GM15510 (cell line): ENCODE results near the gene EFCAB6.

ENCODE experiments used
- POLR2A ChIP-seq: IDR thresholded peaks from 3 replicates; pipeline ENCODE4 v1.6.1; 2011; ENCODE audit warnings: borderline replicate concordance; ENCODE audit not compliant: insufficient read length; ENCODE audit errors: extremely low read depth

Gene EFCAB6

DNA sequence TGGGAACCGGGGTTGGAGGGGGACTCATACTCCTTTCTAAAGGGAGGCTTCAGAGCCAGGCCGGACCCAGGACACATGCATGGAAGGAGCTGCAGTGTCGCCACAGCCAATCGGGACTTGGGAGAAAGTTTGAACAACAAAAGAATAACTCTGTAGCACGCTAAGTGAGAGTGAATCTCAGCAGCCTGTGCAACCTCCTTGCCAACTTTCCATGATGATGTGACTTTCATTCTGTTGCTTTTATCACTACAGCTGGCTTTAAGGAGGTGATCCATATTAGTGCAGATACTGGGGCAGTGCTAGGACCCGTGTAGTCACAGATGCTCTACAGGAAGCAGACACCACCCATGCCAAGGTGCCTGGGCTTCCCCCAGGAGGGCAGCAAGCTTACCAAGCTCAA is 243.0 kb downstream of the EFCAB6 start:
- TF ChIP-seq POLR2A = no peak

DNA sequence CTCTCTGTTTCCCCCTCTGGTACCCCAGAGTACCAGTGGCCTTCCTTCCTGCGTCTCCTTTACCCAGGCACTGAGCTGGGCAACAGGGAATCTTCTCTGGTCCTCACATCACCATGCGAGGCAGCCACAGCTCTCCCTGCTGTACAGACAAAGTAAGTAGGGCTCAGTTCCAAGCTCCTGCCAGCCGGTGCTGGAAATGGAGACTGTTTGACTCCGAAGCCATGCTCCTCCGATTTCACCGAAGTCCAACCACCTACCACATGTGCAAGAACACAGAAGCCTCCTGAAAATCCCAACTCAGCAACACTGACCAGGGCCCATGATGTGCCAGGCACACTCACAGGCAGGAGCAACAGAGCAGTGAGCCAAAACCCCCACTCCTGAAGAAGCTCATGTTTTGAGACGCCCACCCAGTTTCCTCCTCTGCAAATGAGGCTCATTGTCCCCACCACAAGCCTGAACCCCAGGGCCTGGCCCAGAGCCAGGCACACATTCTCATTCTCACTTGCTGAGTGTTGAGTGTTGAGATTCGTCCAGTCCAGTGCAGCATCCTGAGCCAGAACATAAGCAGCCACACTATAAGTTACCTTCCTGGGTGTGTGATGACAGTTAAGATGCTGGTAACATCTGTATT is 244.3 kb downstream of the EFCAB6 start:
- no peak for TF ChIP-seq POLR2A

DNA sequence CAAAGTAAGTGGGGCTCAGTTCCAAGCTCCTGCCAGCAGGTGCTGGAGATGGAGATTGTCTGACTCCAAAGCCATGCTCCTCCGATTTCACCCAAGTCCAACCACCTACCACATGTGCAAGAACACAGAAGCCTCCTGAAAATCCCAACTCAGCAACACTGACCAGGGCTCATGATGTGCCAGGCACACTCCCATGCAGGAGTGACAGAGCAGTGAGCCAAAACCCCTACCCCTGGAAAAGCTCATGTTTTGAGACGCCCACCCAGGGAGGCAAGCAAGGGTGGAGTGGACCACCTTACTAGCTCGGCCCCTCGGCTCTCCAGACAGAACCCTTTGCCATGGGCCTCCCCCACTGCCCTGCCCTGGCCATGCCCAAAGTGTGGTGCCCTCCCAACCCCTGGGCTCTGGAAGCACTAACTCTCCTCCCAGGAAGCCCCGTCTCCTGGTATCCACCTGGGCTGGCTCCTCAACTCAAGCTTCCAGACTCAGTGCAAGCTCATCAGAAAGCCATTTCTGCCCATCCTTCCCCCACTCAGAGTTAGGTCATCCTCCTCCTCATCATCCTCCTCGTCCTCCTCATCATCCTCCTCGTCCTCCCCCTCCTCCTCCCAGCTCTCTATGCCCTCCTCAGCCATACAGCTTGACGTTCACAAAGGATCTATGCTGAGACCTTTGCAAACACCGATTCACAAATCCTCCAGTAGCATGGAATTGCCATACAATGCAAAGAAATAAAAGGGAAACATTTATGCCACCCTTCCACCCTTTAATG is 245.4 kb downstream of the EFCAB6 start:
- no peak for TF ChIP-seq POLR2A

DNA sequence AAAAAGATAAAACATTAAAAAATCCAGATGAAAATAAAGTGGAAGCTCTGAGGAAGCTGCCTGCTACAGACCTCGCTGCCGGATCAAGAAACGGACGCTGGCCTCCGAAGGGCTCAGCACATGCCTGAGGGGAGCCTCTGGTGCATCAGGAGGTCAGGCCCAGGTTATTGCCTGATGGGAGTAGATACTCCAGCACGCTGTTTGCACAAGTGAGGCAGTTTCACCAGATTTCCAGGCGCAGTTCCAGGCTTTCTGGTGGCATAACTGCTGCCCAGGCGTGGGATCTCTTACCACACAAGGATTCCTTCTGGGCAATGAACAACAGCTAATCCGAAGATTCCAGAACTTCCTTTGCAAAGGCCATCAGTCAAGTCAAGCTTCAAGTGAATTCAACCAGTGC is 246.1 kb downstream of the EFCAB6 start:
- TF ChIP-seq POLR2A = no peak

DNA sequence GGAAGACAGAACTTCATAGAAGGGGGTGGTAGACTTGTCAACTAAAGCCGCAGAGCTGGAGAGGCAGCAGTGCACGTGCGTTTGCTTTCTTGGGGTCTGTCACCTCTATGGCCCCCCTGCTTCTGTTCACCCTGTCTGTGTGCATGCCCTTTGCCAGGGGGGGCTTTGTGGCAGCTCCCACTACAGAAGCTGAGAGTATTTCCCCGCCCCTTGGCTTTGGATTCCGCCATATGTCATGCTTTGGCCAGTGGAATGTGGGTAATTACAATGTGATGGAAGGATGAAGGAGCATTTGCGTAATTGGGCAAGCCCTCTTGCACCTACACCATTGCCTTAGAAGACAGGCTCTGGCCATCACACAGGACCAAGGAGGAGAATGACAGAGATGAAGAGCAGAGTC is 247.2 kb downstream of the EFCAB6 start:
- TF ChIP-seq POLR2A = no peak

DNA sequence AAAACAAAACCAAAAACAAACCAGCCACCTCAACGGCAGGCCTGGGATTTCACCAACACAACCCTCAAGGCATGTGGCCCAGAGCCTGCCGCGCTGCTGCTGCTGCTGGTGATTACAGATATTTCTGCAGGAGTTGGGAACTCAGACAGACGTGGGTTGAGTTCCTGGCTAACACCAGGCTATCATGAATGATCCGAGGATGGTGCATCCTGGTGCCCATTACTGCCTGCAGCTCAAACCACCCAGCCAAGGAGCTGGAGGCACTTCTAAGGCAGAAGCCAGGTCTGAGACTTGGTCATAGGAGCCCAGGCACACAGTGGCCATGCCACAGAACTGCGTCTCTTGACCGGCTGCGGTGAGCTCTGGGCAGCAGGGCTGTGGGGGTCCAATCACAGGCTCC is 248.5 kb downstream of the EFCAB6 start:
- TF ChIP-seq POLR2A = no peak

DNA sequence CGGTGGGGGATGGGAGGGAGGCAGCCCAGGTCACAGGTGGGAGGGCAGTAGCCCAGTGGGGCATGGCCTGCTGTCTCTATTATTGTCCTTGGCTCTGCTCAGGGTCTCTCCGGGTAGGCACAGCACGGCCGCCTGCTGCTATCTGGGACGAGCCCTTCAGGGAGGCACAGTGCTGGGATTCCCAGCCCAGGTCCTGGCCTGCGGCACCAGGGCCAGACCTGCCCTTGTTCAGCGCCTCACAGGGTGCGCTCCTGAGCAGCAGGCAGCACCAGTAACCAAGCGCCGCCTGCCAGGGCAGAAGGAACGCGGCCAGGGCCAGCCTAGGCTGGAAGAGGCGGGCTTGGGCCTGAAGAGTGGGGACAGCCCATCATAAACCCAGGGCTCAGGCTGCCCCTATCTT is 249.3 kb downstream of the EFCAB6 start:
- TF ChIP-seq POLR2A = no peak

DNA sequence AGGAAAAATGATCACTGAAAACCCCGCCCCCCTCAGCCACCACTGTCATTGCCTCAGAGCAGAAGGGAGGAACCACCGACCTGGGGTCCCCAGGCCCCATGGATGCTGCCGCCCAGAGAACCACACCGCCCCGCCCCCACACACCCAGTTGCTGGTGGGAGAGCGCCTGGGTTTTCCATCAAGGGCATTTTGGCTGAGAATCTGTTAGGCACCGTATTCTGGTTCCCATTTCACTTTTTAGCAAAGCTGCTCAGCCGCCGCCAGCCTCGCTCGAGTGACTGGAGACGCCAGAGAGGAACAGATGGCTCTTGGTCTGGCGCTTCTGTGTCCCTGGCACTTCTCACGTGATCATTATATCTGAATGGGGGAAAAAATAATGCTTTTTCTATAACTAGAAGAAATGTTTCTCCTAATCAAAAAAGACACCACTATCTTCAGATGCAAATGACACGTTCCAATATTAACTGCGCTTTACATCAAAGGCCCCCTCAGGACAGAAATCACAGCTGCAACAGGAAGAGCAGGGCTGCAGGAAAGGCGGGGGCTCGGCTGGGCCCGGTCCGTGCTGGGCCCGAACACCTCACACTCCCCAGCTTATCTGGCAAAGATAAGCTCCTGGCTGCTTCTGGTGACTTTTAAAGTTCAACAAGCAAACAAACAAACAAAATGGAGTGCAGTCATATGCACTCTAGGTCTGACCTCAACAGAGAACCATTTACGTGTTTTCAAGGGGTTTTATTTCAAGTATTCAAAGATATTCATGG is 250.5 kb downstream of the EFCAB6 start:
- TF ChIP-seq POLR2A = no peak

DNA sequence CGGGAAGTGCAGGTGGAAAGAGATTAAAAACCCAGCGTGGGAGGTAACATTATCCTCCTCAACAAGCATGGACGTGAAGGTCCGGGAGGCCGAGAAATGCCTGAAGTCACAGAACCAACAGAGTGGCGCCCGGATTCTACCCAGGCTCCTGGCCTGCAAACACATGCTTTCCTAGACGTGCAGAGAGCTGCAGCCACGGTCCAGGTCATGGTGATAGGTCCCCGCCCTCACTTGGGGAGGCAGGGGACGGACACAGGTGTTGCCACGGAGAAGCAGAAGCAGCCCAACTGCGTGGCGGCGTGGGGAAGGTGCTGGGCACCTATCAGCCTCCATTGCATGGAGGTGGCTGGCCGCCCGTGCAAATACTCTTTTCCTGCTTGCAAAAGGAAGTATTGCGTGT is 251.5 kb downstream of the EFCAB6 start:
- no peak for TF ChIP-seq POLR2A

DNA sequence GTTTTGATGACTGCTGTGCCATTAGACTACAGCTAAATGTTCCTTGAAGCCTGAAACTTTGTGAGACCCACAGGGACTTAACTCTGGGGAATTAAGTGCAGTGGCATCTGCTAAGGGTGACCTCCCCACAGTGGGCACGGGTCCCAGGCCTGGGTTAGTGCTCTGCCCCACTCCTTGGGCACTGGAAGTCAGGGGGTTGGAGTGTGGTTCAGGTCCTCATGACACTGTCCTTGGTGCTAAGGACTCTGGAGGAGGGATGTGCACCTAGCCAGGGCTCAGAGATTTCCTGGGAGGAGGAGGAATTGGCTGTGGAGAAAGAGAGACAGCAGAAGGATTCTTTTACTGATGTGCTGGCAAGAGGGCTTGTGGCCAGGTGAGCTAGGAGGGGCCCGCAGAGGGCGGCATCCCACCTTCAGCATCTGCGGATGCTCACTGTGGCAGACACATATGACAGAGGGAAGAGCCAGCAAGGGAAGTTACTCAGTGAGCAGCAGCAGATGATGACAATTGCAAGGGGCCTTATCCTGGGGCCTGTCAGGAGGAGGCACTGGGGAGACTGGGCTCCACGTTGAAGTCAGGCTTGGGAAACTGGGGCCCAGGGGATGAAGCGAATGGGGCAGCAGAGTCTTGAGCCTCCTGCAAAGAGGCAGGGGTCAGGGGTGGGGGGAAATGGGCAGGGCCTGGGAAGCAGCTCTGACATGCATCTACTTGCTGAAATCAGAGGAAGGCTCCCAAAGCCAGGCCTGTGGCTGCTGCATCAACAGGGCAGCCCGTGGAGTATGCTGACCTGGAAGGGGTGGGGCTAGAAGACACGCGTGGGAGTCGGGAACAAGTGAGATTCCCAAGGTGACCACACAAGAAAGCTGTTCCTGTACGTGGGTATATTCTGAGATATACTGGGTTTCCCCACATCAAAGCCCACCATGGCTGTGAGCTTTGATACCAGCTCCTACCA is 256.3 kb downstream of the EFCAB6 start:
- TF ChIP-seq POLR2A = no peak

DNA sequence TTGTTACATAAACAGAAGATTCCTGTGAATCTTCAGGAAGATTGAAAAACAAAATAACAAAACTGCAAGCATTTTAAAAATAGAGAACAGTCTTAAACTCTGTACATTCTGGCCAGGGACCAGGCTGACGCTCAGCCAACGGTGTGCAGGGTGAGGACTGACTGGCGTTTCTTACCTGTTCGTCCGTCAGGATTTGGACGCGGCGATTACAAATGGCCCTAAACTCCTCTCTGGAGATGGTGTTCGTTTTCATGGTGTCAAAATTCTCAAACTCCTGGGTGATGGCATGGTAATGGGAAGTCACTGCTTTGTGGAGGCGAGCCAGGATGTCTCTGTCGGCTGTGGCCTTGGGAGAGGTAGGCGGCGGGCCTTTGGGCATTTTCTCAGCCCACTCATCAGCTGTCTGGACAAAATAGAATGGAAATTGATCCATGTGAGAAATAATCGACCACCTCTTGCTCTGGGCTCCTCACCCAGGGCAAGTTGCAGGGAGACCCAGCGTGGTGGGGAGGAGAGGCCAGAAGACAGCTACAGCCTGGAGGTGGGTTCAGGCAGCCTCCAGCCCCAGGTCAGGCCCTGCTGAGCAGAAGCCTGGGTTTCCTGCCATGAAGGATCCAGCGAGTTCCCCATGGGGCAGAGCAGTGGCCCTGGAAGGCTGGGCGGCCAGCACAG is 257.3 kb downstream of the EFCAB6 start:
- no peak for TF ChIP-seq POLR2A

DNA sequence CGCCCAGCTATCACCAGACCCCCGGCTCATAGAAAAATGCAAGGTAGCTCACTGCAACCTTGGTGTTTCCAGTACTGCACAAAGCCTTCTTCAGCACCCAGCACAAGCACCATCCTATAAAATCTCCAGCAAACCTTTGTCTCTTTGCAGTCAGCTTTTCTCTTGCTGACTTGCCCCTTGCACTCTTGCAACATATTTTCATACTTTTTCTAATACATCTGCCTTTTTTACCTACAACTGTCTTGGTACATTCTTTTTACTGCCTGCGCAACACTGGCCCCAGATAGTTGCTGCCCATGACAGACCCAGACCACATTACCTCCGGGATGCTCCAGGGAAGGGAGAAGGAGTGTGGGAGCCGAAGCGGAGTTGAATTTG is 257.9 kb downstream of the EFCAB6 start:
- TF ChIP-seq POLR2A = no peak

DNA sequence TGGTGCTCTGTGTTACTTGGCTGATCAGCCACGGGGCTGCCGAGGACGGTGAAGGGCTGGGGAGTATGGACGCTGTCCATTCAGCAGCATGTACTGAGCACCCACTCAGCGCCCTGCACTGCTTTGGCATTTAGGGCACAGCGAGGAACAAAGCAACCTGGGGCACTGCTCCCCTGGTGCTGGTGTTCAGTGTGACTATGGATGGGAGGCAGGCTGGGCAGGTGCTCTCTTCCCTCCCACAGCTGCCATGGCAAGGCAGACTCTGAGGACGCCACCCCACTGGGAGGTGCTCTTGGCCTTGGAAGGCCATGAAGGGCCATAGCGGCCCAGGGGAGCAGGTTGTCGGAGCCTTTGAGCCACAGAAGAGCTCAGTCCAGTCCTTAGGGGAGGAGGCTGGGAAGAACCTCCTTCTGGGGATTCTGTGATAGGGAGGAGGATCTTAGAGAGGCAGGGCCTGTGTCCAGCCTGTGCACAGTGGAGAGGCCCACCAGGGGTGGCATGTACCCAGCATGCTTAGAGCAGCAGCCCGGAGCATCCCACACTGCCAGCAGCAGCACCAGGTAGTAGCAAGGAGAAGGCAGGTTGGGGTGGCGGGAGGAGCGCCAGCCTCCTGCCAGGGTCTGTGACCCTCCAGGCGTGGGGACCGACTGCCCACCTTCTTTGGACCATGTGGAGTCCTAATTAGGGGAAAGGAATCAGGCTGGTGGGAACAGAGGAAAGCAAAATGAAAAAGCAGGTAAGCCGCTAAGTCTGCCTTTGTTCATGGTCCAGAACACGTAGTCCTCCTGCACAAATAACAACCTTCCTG is 258.4 kb downstream of the EFCAB6 start:
- no peak for TF ChIP-seq POLR2A
